ENCODE measurements around the gene VEZT. TPM values are rescaled to one million over a fixed set of nuclear protein-coding genes. Genes with fewer than 3 reads are reported as not detected.

VEZT gene
- total and polyA plus RNA-seq, 9 of the 15 experiments (the other 6 are each of a cell fraction or from before 2014, with no cell fraction given): 16.1 to 61.5 (median 32.6) TPM

DNA sequence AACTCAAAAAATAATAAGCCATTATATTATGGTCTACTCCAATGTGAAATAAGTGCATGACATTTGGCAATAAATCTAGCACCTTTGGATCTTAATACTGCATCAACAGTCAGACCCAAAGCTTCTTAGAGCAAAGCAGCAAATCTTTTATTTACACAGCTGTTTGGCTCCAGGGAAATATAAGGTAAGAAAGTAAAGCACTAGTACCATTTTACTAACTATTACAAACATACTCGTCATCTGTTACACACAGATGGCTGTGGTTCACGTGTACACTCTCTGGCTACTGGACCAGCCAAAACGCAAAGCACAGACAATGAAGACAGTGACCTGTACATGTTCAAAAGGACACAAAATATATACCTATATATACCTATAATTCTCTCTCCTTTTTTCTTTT lies 3.1 kb upstream of the VEZT start (continued):
- TF ChIP-seq ZNF407 (IDR thresholded peaks at IDR 0.05; ENCODE audit: low read depth): no peak

- ChIA-PET POLR2A (interaction anchor here (0.6 to 1.0 kb wide), 3 partner anchors 9 to 142 kb away, joined by 3 read pairs; partner anchors contain the start of gene NR2C1), CTCF (ENCODE audit: low intra/inter-chr PET ratio) (interaction anchor here (0.6 to 2.6 kb wide), 2 partner anchors 74 to 99 kb away, joined by 3 to 32 read pairs; no protein-coding TSS in a partner anchor)
- Histone ChIP-seq H3K79me2 (ENCODE audit: control insufficient read depth, insufficient read depth, low read length) (peaks cover 79% of the 10 kb centered on the region), H3K36me3 (ENCODE audit: control insufficient read depth, insufficient read depth, low read length) (no peaks in the 10 kb centered on the region), H3K9me3 (replicated peaks; ENCODE audit: control insufficient read depth, insufficient read depth, low read depth, low read length) (no peaks in the 10 kb centered on the region), H3K27me3 (ENCODE audit: control insufficient read depth in 2 of 2, insufficient read depth in 2 of 2, low read length in 2 of 2) (no peaks in the 10 kb centered on the region), H3K9ac (ENCODE audit: insufficient read depth in 1 of 2, low read depth in 2 of 2, low read length in 2 of 2) (peak overlapping the region in 1 of 2 experiments; percentile 74; a peak in 2 of 4 replicates), H3K27ac (ENCODE audit: extremely low read depth, low read depth, low read length) (no peak overlapping the region), H4K20me1 (replicated peaks; ENCODE audit: control insufficient read depth, insufficient read depth, low read length) (no peaks in the 10 kb centered on the region), H2AFZ (ENCODE audit: low read depth, low read length) (peak overlapping the region; percentile 91; the same call in 1 of the 2 replicates), H3K9me1 (ENCODE audit: control insufficient read depth, insufficient read depth, low read length) (no peaks in the 10 kb centered on the region), H3K4me1 (replicated peaks in 1 of 2; ENCODE audit: control insufficient read depth in 2 of 2, insufficient read depth in 2 of 2, low read length in 2 of 2) (peaks cover 8 to 14% of the 10 kb centered on the region in 2 experiments), H3K4me2 (ENCODE audit: insufficient read depth, low read length) (peak overlapping the region; percentile 93; the same call in 1 of the 2 replicates), H3K4me3 (peak overlapping the region; percentile 70)
- in situ Hi-C loops (cut with MboI) (loop anchor here (5.0 kb wide), 1 partner anchor 89 kb away; no protein-coding TSS in a partner anchor), intact Hi-C loops (cut with micrococcal nuclease) (loop anchor here (2.0 to 10.0 kb wide), 5 partner anchors 35 to 259 kb away; partner anchors contain the start of gene METAP2)
- FAIRE-seq (peak; percentile 72), ATAC-seq (no peak), DNase-seq (ENCODE audit: extremely low read depth in 1 of 4, low spot score in 3 of 4) (peak in 2 of 4 experiments; percentile 26 to 54)
- BruUV-seq (replicated peaks): no TSS peak
- 0% methylated on average over 1 of the region's 1 CpG for WGBS (ENCODE audit: insufficient coverage, low coverage, missing lambda C conversion rate)
- TF ChIP-seq MAFK (IDR thresholded peaks at IDR 0.05; ENCODE audit: low read length): no peak
- TF ChIP-seq, protein P1, sequence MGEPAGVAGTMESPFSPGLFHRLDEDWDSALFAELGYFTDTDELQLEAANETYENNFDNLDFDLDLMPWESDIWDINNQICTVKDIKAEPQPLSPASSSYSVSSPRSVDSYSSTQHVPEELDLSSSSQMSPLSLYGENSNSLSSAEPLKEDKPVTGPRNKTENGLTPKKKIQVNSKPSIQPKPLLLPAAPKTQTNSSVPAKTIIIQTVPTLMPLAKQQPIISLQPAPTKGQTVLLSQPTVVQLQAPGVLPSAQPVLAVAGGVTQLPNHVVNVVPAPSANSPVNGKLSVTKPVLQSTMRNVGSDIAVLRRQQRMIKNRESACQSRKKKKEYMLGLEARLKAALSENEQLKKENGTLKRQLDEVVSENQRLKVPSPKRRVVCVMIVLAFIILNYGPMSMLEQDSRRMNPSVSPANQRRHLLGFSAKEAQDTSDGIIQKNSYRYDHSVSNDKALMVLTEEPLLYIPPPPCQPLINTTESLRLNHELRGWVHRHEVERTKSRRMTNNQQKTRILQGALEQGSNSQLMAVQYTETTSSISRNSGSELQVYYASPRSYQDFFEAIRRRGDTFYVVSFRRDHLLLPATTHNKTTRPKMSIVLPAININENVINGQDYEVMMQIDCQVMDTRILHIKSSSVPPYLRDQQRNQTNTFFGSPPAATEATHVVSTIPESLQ (CRISPR knock-in tag; IDR thresholded peaks at IDR 0.05): no peak
- no peak for TF ChIP-seq CXXC5 (CRISPR knock-in tag; IDR thresholded peaks at IDR 0.05)
- peak; percentile 29 for TF ChIP-seq NFYB (IDR thresholded peaks at IDR 0.05; ENCODE audit: extremely low read depth, insufficient read length)
- TF ChIP-seq U2AF1 (optimal IDR thresholded peaks at IDR 0.05; ENCODE audit: low read depth, low read length): no peak
- TF ChIP-seq SMARCE1 (IDR thresholded peaks at IDR 0.05): no peak
- no peak for TF ChIP-seq ZNF766 (CRISPR knock-in tag; conservative IDR thresholded peaks at IDR 0.05)
- TF ChIP-seq BDP1 (IDR thresholded peaks at IDR 0.05; ENCODE audit: insufficient read depth, insufficient read length): no peak
- TF ChIP-seq PKNOX1 (IDR thresholded peaks at IDR 0.05): no peak
Measured at GRCh38 chr12:95215949-95216348, 1.7 kb upstream of the VEZT start.

Measured in K562 (cell line).